ENCODE results near the gene C6orf52. TPM values are rescaled to one million over a fixed set of nuclear protein-coding genes. Genes with fewer than 3 reads are reported as not detected.

C6orf52 gene
- total and polyA plus RNA-seq, 2 of the 13 experiments (the other 11 are each of a cell fraction or from before 2014, with no cell fraction given) = 0.50 to 0.53 TPM

DNA sequence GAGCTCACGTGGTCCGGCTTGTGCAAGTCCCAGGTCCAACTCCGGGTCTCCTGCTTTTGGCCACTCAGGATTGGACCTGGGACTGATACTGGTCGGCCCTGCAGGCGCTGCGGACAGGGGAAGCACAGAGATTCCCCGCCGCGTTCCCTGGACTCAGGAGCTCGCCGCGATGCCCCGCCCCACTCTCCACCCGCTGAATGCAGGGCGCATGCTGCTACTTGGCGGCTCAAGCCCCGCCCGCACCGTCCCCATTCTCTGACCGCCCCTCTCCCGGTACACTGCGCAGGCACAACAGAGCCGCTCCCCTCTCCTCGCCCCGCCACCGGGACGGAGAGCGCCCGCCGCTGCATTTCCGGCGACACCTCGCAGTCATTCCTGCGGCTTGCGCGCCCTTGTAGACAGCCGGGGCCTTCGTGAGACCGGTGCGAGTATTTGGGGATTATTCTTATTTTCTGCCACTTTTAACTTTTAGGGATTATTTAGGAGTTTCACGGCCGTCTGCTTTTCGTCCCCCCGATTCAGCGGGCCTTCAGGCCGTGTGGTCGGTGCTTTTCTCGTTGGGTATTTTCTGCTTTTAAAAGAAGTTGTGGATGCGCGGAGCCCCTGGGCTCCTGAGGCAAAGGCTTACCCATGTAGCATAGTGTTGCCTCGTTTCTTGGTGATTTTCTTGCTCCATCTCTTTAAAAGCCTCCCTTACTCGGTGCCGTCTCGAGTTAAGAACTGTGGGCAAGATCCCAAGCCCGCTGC is 28.6 kb upstream of the C6orf52 start, which contains the start of gene TMEM14C (continued):
- TF ChIP-seq ERF (CRISPR knock-in tag; IDR thresholded peaks at IDR 0.05) (peak; percentile 96), ZNF414 (CRISPR knock-in tag; IDR thresholded peaks at IDR 0.05) (peak; percentile 89), SOX6 (IDR thresholded peaks at IDR 0.05) (no peak), SOX6 (CRISPR knock-in tag; IDR thresholded peaks at IDR 0.05) (peak; percentile 86), POLR2AphosphoS2 (IDR thresholded peaks at IDR 0.05; ENCODE audit: low read depth, low read length) (0 out of 2 replicates have a peak, but pooled peaks have one; percentile 45), GATA4 (IDR thresholded peaks at IDR 0.05; ENCODE audit: borderline replicate concordance, low read depth) (peak; percentile 51; the same call in 1 of the 2 replicates), SALL2 (CRISPR knock-in tag; IDR thresholded peaks at IDR 0.05) (peak; percentile 88), ZNF7 (CRISPR knock-in tag; IDR thresholded peaks at IDR 0.05) (peak; percentile 84), BHLHE40 (IDR thresholded peaks at IDR 0.05; ENCODE audit: low read length) (peak; percentile 84), MBNL3 (CRISPR knock-in tag; conservative IDR thresholded peaks at IDR 0.05) (no peak), ZNF30 (CRISPR knock-in tag; IDR thresholded peaks at IDR 0.05) (no peak), CENPX (CRISPR knock-in tag; IDR thresholded peaks at IDR 0.05) (no peak), CREM (IDR thresholded peaks at IDR 0.05) (peak; percentile 73), CREM (CRISPR knock-in tag; IDR thresholded peaks at IDR 0.05) (no peak), ZFP82 (CRISPR knock-in tag; IDR thresholded peaks at IDR 0.05; ENCODE audit: borderline replicate concordance) (0 out of 2 replicates have a peak, but pooled peaks have one; percentile 55), ZBTB10 (CRISPR knock-in tag; IDR thresholded peaks at IDR 0.05; ENCODE audit: borderline replicate concordance) (no peak), TERF1 (CRISPR knock-in tag; IDR thresholded peaks at IDR 0.05) (no peak), HNRNPUL1 (IDR thresholded peaks at IDR 0.05; ENCODE audit: low read depth, low read length) (0 out of 2 replicates have a peak, but pooled peaks have one; percentile 31), ZNF17 (CRISPR knock-in tag; IDR thresholded peaks at IDR 0.05) (no peak), HINFP (CRISPR knock-in tag; IDR thresholded peaks at IDR 0.05; ENCODE audit: low read depth) (peak; percentile 91), ZZZ3 (CRISPR knock-in tag; IDR thresholded peaks at IDR 0.05; ENCODE audit: borderline replicate concordance) (peak; percentile 96), ZNF878 (CRISPR knock-in tag; IDR thresholded peaks at IDR 0.05) (peak; percentile 97), KDM5B (CRISPR knock-in tag; IDR thresholded peaks at IDR 0.05; ENCODE audit: borderline replicate concordance) (peak; percentile 78; the same call in 1 of the 2 replicates), ZNF260 (CRISPR knock-in tag; IDR thresholded peaks at IDR 0.05; ENCODE audit: borderline replicate concordance, low read depth) (no peak), SMC3 (IDR thresholded peaks at IDR 0.05; ENCODE audit: low read length) (no peak; the same call in 1 of the 2 replicates)
